H1 (cell line): ENCODE results near the gene NFATC1. TPM values are rescaled to one million over a fixed set of nuclear protein-coding genes. Genes with fewer than 3 reads are reported as not detected.

Experiments used
- CTCF ChIA-PET: fragments of 300-600 bp; sonication (Branson Sonifier 250); formaldehyde crosslinking; loops from one replicate; lab custom pipeline; 2021; ENCODE audit not compliant: partially characterized antibody; lab: Charles Lee
- POLR2A ChIA-PET: fragments of 300-600 bp; sonication (Branson Sonifier 250); formaldehyde crosslinking; loops from one replicate; lab custom pipeline; 2021; ENCODE audit warnings: inconsistent platforms; ENCODE audit not compliant: partially characterized antibody; lab: Charles Lee
- DNase-seq, 2 experiments: peaks; one replicate each; pipeline versions ENCODE4 v3.0.0 to v3.0.0-alpha.2; 2010 to 2022; ENCODE audit warnings: low spot score in 2 of 2, low read depth in 1 of 2, mixed read lengths in 1 of 2
- FAIRE-seq: peaks from 2 replicates; lab custom pipeline; 2011; peaks lifted over from hg19 to GRCh38; lab: Jason Lieb, UNC
- H2AFZ ChIP-seq: 2 replicates; pipeline ENCODE4 v1.8.1; 2012; ENCODE audit warnings: low read length, inconsistent platforms
- H2AK5ac ChIP-seq: 2 replicates; pipeline ENCODE4 v1.6.1; 2013; ENCODE audit warnings: low read depth, low read length
- H2BK120ac ChIP-seq: replicated peaks from 2 replicates; pipeline ENCODE3; 2013; ENCODE audit warnings: low read depth, low read length, inconsistent platforms
- H2BK12ac ChIP-seq: 2 replicates; pipeline ENCODE4 v1.6.1; 2013; ENCODE audit warnings: low read depth, low read length
- H2BK15ac ChIP-seq: 2 replicates; pipeline ENCODE4 v1.6.1; 2013; ENCODE audit warnings: low read length
- H2BK20ac ChIP-seq: 2 replicates; pipeline ENCODE4 v1.6.1; 2013; ENCODE audit warnings: low read length
- H2BK5ac ChIP-seq: 2 replicates; pipeline ENCODE4 v1.6.1; 2013; ENCODE audit warnings: low read depth, low read length
- H3K14ac ChIP-seq: 2 replicates; pipeline ENCODE4 v1.6.1; 2013; ENCODE audit warnings: inconsistent platforms; ENCODE audit not compliant: insufficient read length
- H3K18ac ChIP-seq: 2 replicates; pipeline ENCODE4 v1.6.1; 2013; ENCODE audit warnings: low read length; ENCODE audit errors: extremely low read depth
- H3K23ac ChIP-seq: 2 replicates; pipeline ENCODE4 v1.6.1; 2013; ENCODE audit warnings: inconsistent platforms; ENCODE audit not compliant: insufficient read length
- H3K23me2 ChIP-seq: 2 replicates; pipeline ENCODE4 v1.6.1; 2013; ENCODE audit warnings: low read depth, low read length
- H3K27ac ChIP-seq: 2 replicates; pipeline ENCODE4 v1.6.1; 2011; ENCODE audit warnings: low read depth, low read length, inconsistent platforms
- H3K27me3 ChIP-seq, 4 experiments: replicated peaks in 1 of 4; 1 replicate in 1 of 4; 2 replicates in 3 of 4; pipeline versions ENCODE4 v1.6.1 to v1.8.1; 2011 to 2013; ENCODE audit warnings: low read length in 3 of 4, mild to moderate bottlenecking in 3 of 4, inconsistent platforms in 2 of 4, mixed read lengths in 2 of 4, moderate library complexity in 1 of 4; ENCODE audit not compliant: control insufficient read depth in 3 of 4, insufficient read depth in 3 of 4; ENCODE audit errors: extremely low read depth in 1 of 4
- H3K36me3 ChIP-seq, 4 experiments: 2 replicates each; pipeline versions ENCODE4 v1.6.1 to v1.8.1; 2011 to 2013; ENCODE audit warnings: mild to moderate bottlenecking in 4 of 4, low read length in 3 of 4, moderate library complexity in 2 of 4, control low read depth in 1 of 4, inconsistent platforms in 1 of 4; ENCODE audit not compliant: insufficient read depth in 4 of 4, control insufficient read depth in 2 of 4
- H3K4ac ChIP-seq: replicated peaks from 2 replicates; pipeline ENCODE3; 2013; ENCODE audit warnings: low read length, low read depth, mixed read lengths, inconsistent platforms; ENCODE audit not compliant: insufficient read length
- H3K4me1 ChIP-seq, 4 experiments: replicated peaks in 1 of 4; 1 replicate in 1 of 4; 2 replicates in 3 of 4; pipeline versions ENCODE4 v1.6.1 to v1.8.1; 2011 to 2013; ENCODE audit warnings: low read length in 3 of 4, inconsistent platforms in 2 of 4, mixed read lengths in 1 of 4; ENCODE audit not compliant: insufficient read depth in 4 of 4, control insufficient read depth in 3 of 4
- H3K4me2 ChIP-seq, 2 experiments: 2 replicates each; pipeline versions ENCODE4 v1.6.1 to v1.8.1; 2011 to 2013; ENCODE audit warnings: low read depth in 2 of 2, low read length in 2 of 2, control low read depth in 1 of 2, inconsistent platforms in 1 of 2, mild to moderate bottlenecking in 1 of 2; ENCODE audit not compliant: insufficient read depth in 1 of 2
- H3K4me3 ChIP-seq, 4 experiments: fragments of 200-600, 300-600 bp in 1 of 4; sonication (generic), shearing (Covaris generic), sonication (Bioruptor Twin) in 1 of 4; 2 replicates each; pipeline versions ENCODE4 v1.5.1 to v1.8.1; 2011 to 2016; ENCODE audit warnings: low read length in 4 of 4, low read depth in 3 of 4, control low read depth in 2 of 4, inconsistent platforms in 2 of 4, mild to moderate bottlenecking in 2 of 4, mixed read lengths in 1 of 4, moderate library complexity in 1 of 4; ENCODE audit not compliant: insufficient read depth in 2 of 4; ENCODE audit errors: extremely low read depth in 1 of 4
- H3K56ac ChIP-seq: replicated peaks from 2 replicates; pipeline ENCODE3; 2013; ENCODE audit warnings: low read depth, mild to moderate bottlenecking, mixed read lengths, low read length, inconsistent platforms; ENCODE audit not compliant: insufficient read length
- H3K79me1 ChIP-seq: 2 replicates; pipeline ENCODE4 v1.6.1; 2013; ENCODE audit warnings: low read depth, low read length, control low read depth
- H3K79me2 ChIP-seq, 2 experiments: 2 replicates each; pipeline versions ENCODE4 v1.6.1 to v1.8.1; 2012 to 2013; ENCODE audit warnings: low read length in 2 of 2, mild to moderate bottlenecking in 2 of 2, inconsistent platforms in 1 of 2; ENCODE audit not compliant: insufficient read depth in 2 of 2, control insufficient read depth in 1 of 2
- H3K9ac ChIP-seq, 4 experiments: replicated peaks in 1 of 4; 1 replicate in 1 of 4; 2 replicates in 3 of 4; pipeline versions ENCODE4 v1.6.1 to v1.8.1; 2011 to 2013; ENCODE audit warnings: low read depth in 3 of 4, low read length in 3 of 4, control low read depth in 2 of 4, mild to moderate bottlenecking in 2 of 4, moderate library complexity in 2 of 4, inconsistent platforms in 1 of 4; ENCODE audit errors: extremely low read depth in 1 of 4
- H3K9me3 ChIP-seq, 2 experiments: 2 replicates each; pipeline versions ENCODE4 v1.6.1 to v1.8.1; 2012 to 2013; ENCODE audit warnings: mild to moderate bottlenecking in 2 of 2, moderate library complexity in 2 of 2, control low read depth in 1 of 2, inconsistent platforms in 1 of 2, low read depth in 1 of 2, low read length in 1 of 2, mixed read lengths in 1 of 2; ENCODE audit not compliant: insufficient read depth in 2 of 2
- H4K20me1 ChIP-seq, 2 experiments: replicated peaks in 1 of 2; 2 replicates each; pipeline versions ENCODE3 to v1.8.1; 2011 to 2013; ENCODE audit warnings: inconsistent platforms in 2 of 2, low read length in 2 of 2, mild to moderate bottlenecking in 1 of 2; ENCODE audit not compliant: insufficient read depth in 2 of 2, control insufficient read depth in 1 of 2
- H4K5ac ChIP-seq: 2 replicates; pipeline ENCODE4 v1.6.1; 2013; ENCODE audit warnings: low read length, low read depth, mixed read lengths, inconsistent platforms; ENCODE audit not compliant: insufficient read length
- H4K8ac ChIP-seq: 2 replicates; pipeline ENCODE4 v1.8.0; 2013; ENCODE audit warnings: mild to moderate bottlenecking, moderate library complexity, low read length, inconsistent platforms; ENCODE audit not compliant: insufficient read depth; ENCODE audit errors: extremely low read depth
- H4K91ac ChIP-seq: replicated peaks from 2 replicates; pipeline ENCODE3; 2013; ENCODE audit warnings: low read length, mixed read lengths, inconsistent platforms; ENCODE audit not compliant: insufficient read length
- WGBS, 2 experiments: shearing (Covaris generic) in 1 of 2; methylation state at CpG; one replicate each; pipeline versions ENCODE4 v1.1.6 to v1.1.7; 2013 to 2015; ENCODE audit warnings: low lambda C conversion rate in 2 of 2, mixed read lengths in 2 of 2, inconsistent platforms in 1 of 2, low coverage in 1 of 2, missing lambda C conversion rate in 1 of 2; ENCODE audit not compliant: insufficient replicate concordance in 2 of 2, insufficient coverage in 1 of 2, insufficient read length in 1 of 2; ENCODE audit errors: extremely low coverage in 1 of 2, missing lambda C conversion rate in 1 of 2; 5-methylcytosine and 5-hydroxymethylcytosine counted together
- polyA plus RNA-seq, 7 experiments: library from polyadenylated mRNA; depleted of rRNA in 3 of 7; stranded (reverse) in 5 of 7; unstranded in 2 of 7; fragments of >200 nt in 5 of 7; fragments of 200-250 nt in 2 of 7; gene quantifications; 1 replicate in 5 of 7; 2 replicates in 1 of 7; 4 replicates in 1 of 7; pipeline versions ENCODE4 v1.2.1 to v1.2.3, GENCODE V29; 2011 to 2013; ENCODE audit warnings: missing spikeins in 2 of 7, mixed read lengths in 2 of 7
- total RNA-seq: library from RNA; stranded (reverse); fragmentation: NEBNext Ultra II Directional; extraction: Animal tissue kit (Norgen Biotek cat#: 25700); gene quantifications from 2 replicates; pipeline ENCODE4 v1.2.1, GENCODE V29; 2021

Gene NFATC1
- total and polyA plus RNA-seq, 2 of the 8 experiments (the other 6 are each of a cell fraction or from before 2014, with no cell fraction given), result 2.0 to 6.6 TPM

- no peak overlapping the region for H3K56ac ChIP-seq
Measured at GRCh38 chr18:79381811-79382311, 13.9 kb upstream of the NFATC1 start.

More at GRCh38 chr18:79381811-79382311, 13.9 kb upstream of the NFATC1 start:
- Histone ChIP-seq H4K5ac (no peak overlapping the region), H3K18ac (no peak overlapping the region), H3K9ac (no peak overlapping the region), H2BK12ac (no peak overlapping the region), H4K91ac (no peak overlapping the region), H3K4me1 (peaks cover 0 to 6% (median 2%) of the 10 kb centered on the region in 4 experiments; a peak in 3 of 7 replicates), H3K79me1 (no peaks in the 10 kb centered on the region), H4K8ac (no peak overlapping the region), H3K4ac (no peak overlapping the region), H3K4me2 (no peak overlapping the region), H3K36me3 (no peaks in the 10 kb centered on the region), H3K27ac (no peak overlapping the region), H3K14ac (no peak overlapping the region), H3K23me2 (no peaks in the 10 kb centered on the region), H3K4me3 (no peak overlapping the region), H3K79me2 (no peaks in the 10 kb centered on the region), H2BK15ac (no peak overlapping the region), H2BK5ac (no peak overlapping the region), H3K9me3 (no peaks in the 10 kb centered on the region), H2BK120ac (no peak overlapping the region), H4K20me1 (peaks cover 0 to 3% of the 10 kb centered on the region in 2 experiments), H3K27me3 (no peaks in the 10 kb centered on the region; a peak in 3 of 7 replicates), H2AFZ (no peak overlapping the region), H2AK5ac (no peak overlapping the region), H3K23ac (no peak overlapping the region), H2BK20ac (no peak overlapping the region)
- DNase-seq, result no peak
- ChIA-PET POLR2A (interaction anchor here (1.3 to 1.7 kb wide), 2 partner anchors 8 to 11 kb away, joined by 3 read pairs; no protein-coding TSS in a partner anchor), CTCF (interaction anchor here (0.6 to 9.7 kb wide), 24 partner anchors 10 to 578 kb away, joined by 3 to 124 read pairs (median 4); partner anchors contain the start of gene NFATC1)
- 88% methylated on average over 15 of the region's 16 CpGs; no CpG with 5 or more reads in 1 of the 2 experiments for WGBS, 2 experiments
- FAIRE-seq, result no peak
